ENCODE measurements around the gene CNTNAP5. TPM values are rescaled to one million over a fixed set of nuclear protein-coding genes. Genes with fewer than 3 reads are reported as not detected.

Gene CNTNAP5
- total and polyA plus RNA-seq, 2 of the 8 experiments (the other 6 are each of a cell fraction or from before 2014, with no cell fraction given), result 0.11 to 0.76 TPM

GRCh38 chr2:124664363-124664762 lies 639.3 kb downstream of the CNTNAP5 start (continued):
- TF ChIP-seq CHD7 (IDR thresholded peaks at IDR 0.05; ENCODE audit: insufficient replicate concordance, low read length), result no peak
- no peak for TF ChIP-seq TEAD4 (IDR thresholded peaks at IDR 0.05; ENCODE audit: low read depth, low read length)
- no peak for TF ChIP-seq POU5F1 (IDR thresholded peaks at IDR 0.05; ENCODE audit: low read depth, low read length)
- TF ChIP-seq TAF1 (IDR thresholded peaks at IDR 0.05; ENCODE audit: low read depth, low read length), result no peak
- TF ChIP-seq EGR1 (IDR thresholded peaks at IDR 0.05; ENCODE audit: borderline replicate concordance, low read depth, low read length), result no peak
- TF ChIP-seq FOSL1 (IDR thresholded peaks at IDR 0.05; ENCODE audit: insufficient read depth, low read depth, low read length), result no peak
- TF ChIP-seq TCF12 (IDR thresholded peaks at IDR 0.05; ENCODE audit: low read depth, low read length), result no peak
- no peak for TF ChIP-seq ASH2L (IDR thresholded peaks at IDR 0.05; ENCODE audit: low read length)
- no peak for TF ChIP-seq SIRT6 (IDR thresholded peaks at IDR 0.05; ENCODE audit: low read length)
- no peak for TF ChIP-seq BCL11A (IDR thresholded peaks at IDR 0.05; ENCODE audit: low read depth in 2 of 2, low read length in 2 of 2)
- TF ChIP-seq POLR2AphosphoS5 (IDR thresholded peaks at IDR 0.05; ENCODE audit: low read depth, low read length), result no peak
- no peak for TF ChIP-seq CBX8 (IDR thresholded peaks at IDR 0.05; ENCODE audit: borderline replicate concordance, low read depth, low read length)

All from H1 (cell line).